BLaER1 (cell line): Measurements from ENCODE around the gene ANKRD60.

Experiments
- H3K27ac ChIP-seq: shearing (Covaris generic); formaldehyde crosslinking; 2 replicates; pipeline ENCODE4 v1.8.1; 2022
- H3K27me3 ChIP-seq: shearing (Covaris generic); formaldehyde crosslinking; 2 replicates; pipeline ENCODE4 v1.8.1; 2022
- H3K36me3 ChIP-seq: shearing (Covaris generic); formaldehyde crosslinking; 2 replicates; pipeline ENCODE4 v1.8.1; 2022
- H3K4me1 ChIP-seq: shearing (Covaris generic); formaldehyde crosslinking; 2 replicates; pipeline ENCODE4 v1.8.1; 2022
- H3K4me2 ChIP-seq: shearing (Covaris generic); formaldehyde crosslinking; 2 replicates; pipeline ENCODE4 v1.8.1; 2022
- H3K4me3 ChIP-seq: shearing (Covaris generic); formaldehyde crosslinking; 2 replicates; pipeline ENCODE4 v1.8.1; 2022
- H3K9ac ChIP-seq: shearing (Covaris generic); formaldehyde crosslinking; 2 replicates; pipeline ENCODE4 v1.8.1; 2022
- H3K9me3 ChIP-seq: shearing (Covaris generic); formaldehyde crosslinking; 2 replicates; pipeline ENCODE4 v1.8.1; 2022
- H4K20me1 ChIP-seq: shearing (Covaris generic); formaldehyde crosslinking; 2 replicates; pipeline ENCODE4 v1.8.1; 2022
- Cebpa-rat ChIP-seq: shearing (Covaris generic); IDR thresholded peaks from 2 replicates; pipeline ENCODE4 v1.8.1; 2022

ANKRD60 gene

DNA sequence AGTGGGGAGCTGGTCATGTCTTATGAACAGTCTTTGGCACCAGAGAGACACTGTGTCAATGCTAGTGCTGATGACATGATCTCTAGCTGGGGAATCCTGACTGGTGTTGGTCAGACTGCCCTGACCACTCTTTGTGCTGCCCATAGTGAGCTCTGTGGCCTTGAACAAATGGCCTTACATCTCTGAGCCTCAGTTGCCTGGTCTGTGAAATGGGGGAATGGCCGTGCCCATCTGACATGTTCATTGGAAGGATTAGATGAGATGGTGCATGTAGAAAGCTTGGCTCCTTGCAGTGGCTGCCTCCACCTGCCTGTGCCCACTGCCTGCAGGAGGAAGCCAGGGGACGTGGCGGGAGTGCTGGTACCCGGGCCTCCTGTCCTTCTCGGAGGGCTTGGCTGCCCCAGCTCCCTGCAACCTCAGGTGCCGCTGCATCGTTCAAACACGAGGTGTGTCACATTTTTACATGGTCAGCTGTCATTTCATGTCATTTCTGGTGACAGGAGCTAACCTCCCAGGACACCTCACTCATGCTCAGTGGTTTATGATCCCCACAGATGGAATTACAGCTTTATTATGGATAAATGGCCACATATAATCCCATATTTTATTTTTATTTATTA lies 45.8 kb downstream of the ANKRD60 start:
- TF ChIP-seq Cebpa-rat, result no peak
- Histone ChIP-seq H3K9me3 (peaks cover 19% of the 10 kb centered on the region), H4K20me1 (no peaks in the 10 kb centered on the region), H3K4me1 (peaks cover 19% of the 10 kb centered on the region), H3K9ac (no peak overlapping the region), H3K36me3 (no peaks in the 10 kb centered on the region), H3K27me3 (no peaks in the 10 kb centered on the region), H3K4me3 (no peak overlapping the region), H3K4me2 (no peak overlapping the region), H3K27ac (no peak overlapping the region)

DNA sequence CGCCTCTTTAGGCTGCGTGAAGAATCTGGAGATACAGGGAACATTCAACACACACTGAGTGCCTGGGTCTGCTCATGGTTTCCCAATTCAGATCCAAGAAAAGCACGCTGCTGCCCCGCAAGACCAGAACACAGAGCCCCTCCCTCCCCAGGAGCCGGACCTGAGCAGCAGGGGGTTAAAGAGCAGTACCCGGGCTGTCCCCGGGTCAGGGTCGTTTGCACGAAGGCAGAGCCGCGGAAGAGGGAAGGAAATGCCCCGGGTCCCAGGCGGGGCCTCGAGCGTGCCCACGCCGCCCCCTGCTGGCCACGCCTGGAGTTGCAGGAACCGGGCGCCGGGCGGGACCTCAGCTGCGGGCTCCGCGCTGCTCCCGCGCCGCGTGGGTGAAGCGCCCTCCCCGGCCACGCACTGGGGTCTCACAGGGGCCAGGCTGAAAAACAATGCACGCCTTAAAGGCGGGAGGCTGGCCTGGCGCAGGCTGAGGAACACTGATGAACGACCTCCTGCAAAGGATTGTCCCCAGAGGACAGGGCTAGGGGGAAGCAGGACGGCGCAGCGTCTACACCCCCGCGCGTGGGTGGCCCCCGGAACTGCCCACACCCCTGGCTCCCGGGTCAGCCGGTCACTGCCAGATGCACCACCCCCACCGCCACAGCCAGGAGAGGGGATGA lies 48.9 kb downstream of the ANKRD60 start:
- TF ChIP-seq Cebpa-rat, result no peak
- peaks cover 11% of the 10 kb centered on the region for H3K9me3 ChIP-seq
- peak overlapping the region; percentile 54 for H3K4me3 ChIP-seq
- H3K4me2 ChIP-seq, result peak overlapping the region; percentile 82
- peak overlapping the region; percentile 51; the same call in 1 of the 2 replicates for H3K9ac ChIP-seq
- peaks cover 46% of the 10 kb centered on the region for H3K4me1 ChIP-seq
- no peaks in the 10 kb centered on the region for H4K20me1 ChIP-seq
- peak overlapping the region; percentile 57; the same call in 1 of the 2 replicates for H3K27ac ChIP-seq
- no peaks in the 10 kb centered on the region for H3K36me3 ChIP-seq
- no peaks in the 10 kb centered on the region for H3K27me3 ChIP-seq

DNA sequence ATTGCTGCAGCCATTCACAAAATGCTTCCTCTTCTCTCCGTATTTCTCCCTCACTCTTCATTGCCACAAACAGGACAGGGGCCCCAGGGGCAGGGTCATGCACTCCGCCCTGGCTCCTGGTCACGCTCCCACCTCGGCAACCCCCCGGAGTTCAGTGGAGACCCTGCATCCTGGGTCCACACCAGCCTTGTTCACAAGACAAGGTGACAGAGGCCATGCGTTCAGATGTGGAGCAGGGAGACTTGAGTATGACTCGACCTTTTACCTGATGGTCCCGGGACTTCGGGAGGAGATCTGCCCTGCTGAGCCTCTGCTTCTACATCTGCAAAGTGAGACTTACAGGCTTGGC lies 49.4 kb downstream of the ANKRD60 start:
- no peaks in the 10 kb centered on the region for H3K27me3 ChIP-seq
- peak overlapping the region; percentile 51; the same call in 1 of the 2 replicates for H3K9ac ChIP-seq
- peak overlapping the region; percentile 57; the same call in 1 of the 2 replicates for H3K27ac ChIP-seq
- peak overlapping the region; percentile 54 for H3K4me3 ChIP-seq
- TF ChIP-seq Cebpa-rat, result no peak
- no peaks in the 10 kb centered on the region for H3K36me3 ChIP-seq
- H3K9me3 ChIP-seq, result peaks cover 6% of the 10 kb centered on the region
- peaks cover 51% of the 10 kb centered on the region for H3K4me1 ChIP-seq
- peak overlapping the region; percentile 82 for H3K4me2 ChIP-seq
- no peaks in the 10 kb centered on the region for H4K20me1 ChIP-seq

DNA sequence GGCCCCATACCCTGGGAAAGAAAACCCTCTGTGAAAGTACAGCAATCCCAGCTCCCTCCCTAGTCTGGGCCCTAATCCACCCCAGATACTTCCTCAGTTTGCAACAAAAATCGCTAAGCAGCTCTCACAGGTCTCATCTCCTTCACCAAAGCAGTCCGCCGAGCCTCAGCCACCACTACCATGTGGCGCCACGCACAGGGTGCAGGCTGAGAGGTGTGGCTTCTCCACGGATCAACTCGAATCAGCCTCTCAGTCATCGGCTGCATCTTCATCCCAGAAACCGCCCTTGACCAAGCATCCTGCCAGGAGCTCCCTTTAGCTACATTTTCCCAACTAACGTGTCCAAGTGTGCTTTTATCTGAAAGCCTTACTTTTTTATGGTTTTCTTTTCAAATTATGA lies 50.7 kb downstream of the ANKRD60 start:
- H3K4me1 ChIP-seq, result peaks cover 63% of the 10 kb centered on the region
- no peaks in the 10 kb centered on the region for H3K9me3 ChIP-seq
- no peak overlapping the region for H3K4me3 ChIP-seq
- no peaks in the 10 kb centered on the region for H3K36me3 ChIP-seq
- no peaks in the 10 kb centered on the region for H3K27me3 ChIP-seq
- H3K9ac ChIP-seq, result no peak overlapping the region
- no peak overlapping the region for H3K4me2 ChIP-seq
- H4K20me1 ChIP-seq, result no peaks in the 10 kb centered on the region
- TF ChIP-seq Cebpa-rat, result no peak
- no peak overlapping the region for H3K27ac ChIP-seq

DNA sequence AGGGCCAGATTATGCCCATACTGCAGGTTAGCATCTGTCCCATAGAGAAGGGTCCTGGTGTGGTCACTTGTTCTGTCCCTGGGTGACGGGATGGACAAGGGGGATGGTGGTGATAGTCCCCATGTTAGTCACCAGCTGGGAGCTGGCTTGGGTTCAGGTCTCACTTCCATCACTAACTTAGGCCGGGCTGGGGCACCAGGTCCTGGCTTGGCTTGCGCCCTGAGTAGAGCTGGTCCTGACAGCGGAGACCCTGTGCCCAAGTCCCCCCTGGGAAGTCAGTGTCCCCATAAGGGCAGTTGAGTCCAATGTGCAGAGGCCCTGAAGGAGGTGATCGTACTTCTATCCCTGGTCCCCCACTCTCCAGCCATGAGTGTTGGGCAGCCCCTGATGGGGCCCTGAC lies 52.6 kb downstream of the ANKRD60 start:
- Histone ChIP-seq H3K4me1 (peaks cover 72% of the 10 kb centered on the region), H4K20me1 (no peaks in the 10 kb centered on the region), H3K9me3 (no peaks in the 10 kb centered on the region), H3K4me3 (no peak overlapping the region), H3K4me2 (peak overlapping the region; percentile 78), H3K36me3 (no peaks in the 10 kb centered on the region), H3K9ac (no peak overlapping the region), H3K27me3 (no peaks in the 10 kb centered on the region), H3K27ac (no peak overlapping the region)
- TF ChIP-seq Cebpa-rat, result no peak

DNA sequence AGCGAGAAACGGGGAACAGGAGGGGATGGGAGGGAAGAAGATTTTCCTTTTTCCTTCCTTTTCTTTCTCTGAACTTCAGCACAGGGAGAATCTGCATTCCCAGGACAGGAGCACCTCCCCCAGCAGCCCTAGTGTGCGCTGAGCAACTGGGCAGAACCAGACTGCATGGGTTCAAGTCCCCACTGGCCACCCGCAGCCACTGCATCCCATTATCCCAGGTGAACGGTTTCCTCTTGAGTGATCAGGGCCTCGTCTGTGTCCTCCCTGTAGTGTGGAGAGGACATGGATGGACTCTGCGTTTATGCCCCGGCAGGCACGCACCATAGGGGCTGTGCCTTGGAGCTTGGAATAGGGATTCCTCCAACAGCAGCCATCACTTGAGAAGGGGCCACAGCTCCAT lies 53.0 kb downstream of the ANKRD60 start:
- Histone ChIP-seq H3K9me3 (no peaks in the 10 kb centered on the region), H3K4me1 (peaks cover 75% of the 10 kb centered on the region), H4K20me1 (no peaks in the 10 kb centered on the region), H3K4me3 (no peak overlapping the region), H3K36me3 (no peaks in the 10 kb centered on the region), H3K27ac (no peak overlapping the region), H3K4me2 (peak overlapping the region; percentile 78), H3K9ac (no peak overlapping the region), H3K27me3 (no peaks in the 10 kb centered on the region)
- no peak for TF ChIP-seq Cebpa-rat

DNA sequence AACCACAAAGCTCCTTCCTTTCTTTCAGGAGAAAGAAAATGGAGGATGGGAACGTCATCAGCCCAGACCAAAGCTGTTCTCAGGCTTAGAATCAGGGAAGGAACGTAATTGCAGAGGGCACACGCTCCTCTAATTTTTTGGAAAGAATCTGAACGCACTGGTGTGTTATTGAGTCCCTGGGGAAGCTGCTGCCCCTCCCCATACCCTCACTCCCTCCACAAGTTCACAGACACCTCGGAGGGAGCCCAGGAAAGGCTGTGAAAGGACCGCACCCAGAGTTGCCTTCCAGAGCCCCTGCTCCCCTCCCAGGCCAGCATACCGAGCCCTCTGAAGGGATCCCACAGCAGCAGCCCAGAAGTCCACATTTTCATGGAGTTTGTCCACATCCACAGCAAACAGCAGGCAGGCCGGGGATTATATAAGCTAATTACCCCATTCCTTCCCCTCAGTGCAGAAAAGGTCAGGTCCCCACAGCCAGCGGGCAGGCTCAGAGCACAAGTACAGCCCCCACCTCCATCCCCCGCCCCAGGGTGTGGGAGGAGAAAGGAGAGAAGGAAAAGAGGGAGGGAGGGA lies 53.7 kb downstream of the ANKRD60 start:
- H4K20me1 ChIP-seq, result no peaks in the 10 kb centered on the region
- H3K27ac ChIP-seq, result peak overlapping the region; percentile 76
- no peaks in the 10 kb centered on the region for H3K36me3 ChIP-seq
- H3K4me1 ChIP-seq, result peaks cover 73% of the 10 kb centered on the region
- TF ChIP-seq Cebpa-rat, result no peak
- H3K27me3 ChIP-seq, result no peaks in the 10 kb centered on the region
- peak overlapping the region; percentile 30; the same call in 1 of the 2 replicates for H3K9ac ChIP-seq
- H3K4me2 ChIP-seq, result peak overlapping the region; percentile 78
- H3K4me3 ChIP-seq, result peak overlapping the region; percentile 36
- no peaks in the 10 kb centered on the region for H3K9me3 ChIP-seq

DNA sequence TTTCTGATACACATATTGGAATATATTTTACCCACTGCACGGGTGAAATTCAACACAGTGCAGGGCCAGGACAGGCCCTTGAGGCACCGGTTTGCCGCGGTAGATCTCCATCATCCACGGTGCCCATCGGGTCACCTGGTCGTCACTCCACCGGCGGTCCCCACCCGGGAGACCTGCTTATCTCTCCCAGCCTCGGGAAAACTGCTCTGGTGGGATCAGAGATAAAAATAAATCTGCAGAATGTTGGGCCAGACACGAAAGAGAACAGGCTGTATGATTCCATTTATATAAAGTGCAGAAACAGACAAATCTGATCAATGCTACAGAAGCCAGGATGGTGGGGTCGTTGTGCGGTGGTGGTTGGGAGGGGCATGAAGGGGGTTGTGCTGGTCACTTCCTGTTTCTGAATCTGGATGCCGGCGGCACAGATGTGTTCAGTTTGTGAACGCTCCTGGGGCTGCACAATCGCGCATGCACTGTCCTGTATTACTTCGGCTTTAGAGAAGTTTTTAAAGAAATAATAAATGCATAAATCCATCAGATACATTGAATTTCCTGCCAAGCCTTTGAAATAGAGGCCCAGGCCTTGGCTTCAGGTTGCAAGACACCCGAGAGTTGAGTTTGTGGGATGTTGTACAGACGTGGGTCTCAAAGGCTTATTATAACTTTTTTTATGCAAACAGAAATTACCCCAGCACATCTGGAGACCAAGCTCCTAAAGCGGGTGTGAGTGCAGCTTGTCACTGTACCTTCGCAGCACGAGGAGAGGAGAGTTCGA lies 54.3 kb downstream of the ANKRD60 start:
- H3K4me2 ChIP-seq, result peak overlapping the region; percentile 78
- H3K4me1 ChIP-seq, result peaks cover 73% of the 10 kb centered on the region
- H3K9me3 ChIP-seq, result no peaks in the 10 kb centered on the region
- H3K4me3 ChIP-seq, result peak overlapping the region; percentile 36
- H3K27me3 ChIP-seq, result no peaks in the 10 kb centered on the region
- H3K9ac ChIP-seq, result peak overlapping the region; percentile 30; the same call in 1 of the 2 replicates
- TF ChIP-seq Cebpa-rat, result no peak
- no peaks in the 10 kb centered on the region for H3K36me3 ChIP-seq
- peak overlapping the region; percentile 76 for H3K27ac ChIP-seq
- H4K20me1 ChIP-seq, result no peaks in the 10 kb centered on the region

DNA sequence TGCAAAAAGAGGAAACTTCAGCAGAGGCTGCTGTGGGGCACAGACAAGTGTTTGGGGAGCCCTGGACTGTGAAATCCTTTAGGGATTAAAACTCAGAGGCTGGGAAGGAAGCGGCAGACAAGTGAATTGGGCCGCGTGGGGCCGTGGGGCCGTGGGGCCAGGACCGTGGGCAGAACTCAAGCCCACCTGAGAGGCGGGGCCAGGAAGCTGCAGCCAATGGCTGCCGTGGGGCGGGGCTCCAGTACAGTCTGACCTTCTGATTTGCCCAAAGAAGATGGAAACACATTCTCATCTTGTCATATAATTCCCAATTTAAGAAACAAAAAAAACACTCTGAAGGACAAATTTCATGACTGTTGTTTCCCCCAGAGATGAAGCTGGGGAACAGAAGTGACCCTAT lies 55.4 kb downstream of the ANKRD60 start:
- H3K4me3 ChIP-seq, result no peak overlapping the region

More for the DNA sequence above, 55.4 kb downstream of the ANKRD60 start:
- TF ChIP-seq Cebpa-rat, result no peak
- peaks cover 76% of the 10 kb centered on the region for H3K4me1 ChIP-seq
- H3K9ac ChIP-seq, result no peak overlapping the region
- H3K9me3 ChIP-seq, result no peaks in the 10 kb centered on the region
- peak overlapping the region; percentile 78 for H3K4me2 ChIP-seq
- H3K36me3 ChIP-seq, result no peaks in the 10 kb centered on the region
- H4K20me1 ChIP-seq, result no peaks in the 10 kb centered on the region
- no peaks in the 10 kb centered on the region for H3K27me3 ChIP-seq
- no peak overlapping the region for H3K27ac ChIP-seq
